GM12878 (cell line): ENCODE results near the gene ATF6. TPM values are rescaled to one million over a fixed set of nuclear protein-coding genes. Genes with fewer than 3 reads are reported as not detected.
A peak's percentile ranks its signal among the peaks of the same experiment; 100 is the strongest.

Experiments
- ASH2L ChIP-seq: fragments of 300-600, 200-600 bp; sonication (generic); IDR thresholded peaks from 2 replicates; pipeline ENCODE4 v1.6.1; 2017; ENCODE audit warnings: low read depth, mild to moderate bottlenecking, borderline replicate concordance
- CBX5 ChIP-seq: sonication (generic); IDR thresholded peaks from 2 replicates; pipeline ENCODE4 v1.6.1; 2016; ENCODE audit warnings: low read depth, moderate library complexity, mild to moderate bottlenecking, inconsistent platforms
- CEBPB ChIP-seq, 2 experiments: fragments of 150-350 bp in 1 of 2; IDR thresholded peaks; 2 replicates each; pipeline ENCODE4 v1.6.1; 2012 to 2014; ENCODE audit warnings: low read depth in 2 of 2, low read length in 2 of 2, borderline replicate concordance in 1 of 2, inconsistent platforms in 1 of 2
- EGR1 ChIP-seq, 2 experiments: IDR thresholded peaks; 1 replicate in 1 of 2; 2 replicates in 1 of 2; pipeline ENCODE4 v1.6.1; 2011 to 2012; ENCODE audit warnings: low read depth in 2 of 2, low read length in 2 of 2, borderline replicate concordance in 1 of 2, mild to moderate bottlenecking in 1 of 2, moderate library complexity in 1 of 2
- EP300 ChIP-seq, 2 experiments: fragments of 150-350 bp in 1 of 2; IDR thresholded peaks; 2 replicates each; pipeline ENCODE4 v1.6.1; 2011 to 2012; ENCODE audit warnings: low read depth in 2 of 2, low read length in 2 of 2, borderline replicate concordance in 1 of 2, improper control_type of control experiment in 1 of 2, inconsistent platforms in 1 of 2; ENCODE audit not compliant: control insufficient read depth in 1 of 2
- HCFC1 ChIP-seq: fragments of 150-350 bp; IDR thresholded peaks from 2 replicates; pipeline ENCODE4 v1.6.1; 2014; ENCODE audit warnings: low read length
- IKZF1 ChIP-seq: fragments of 450-650 bp; conservative IDR thresholded peaks from 2 replicates; pipeline ENCODE4 v1.6.1; 2017; ENCODE audit warnings: antibody characterized with exemption, mild to moderate bottlenecking
- IRF4 ChIP-seq: IDR thresholded peaks from 2 replicates; pipeline ENCODE4 v1.6.1; 2011; ENCODE audit warnings: low read depth, low read length
- MXI1 ChIP-seq: fragments of 150-350 bp; IDR thresholded peaks from 2 replicates; pipeline ENCODE4 v1.6.1; 2011; ENCODE audit warnings: low read depth, mild to moderate bottlenecking, inconsistent platforms, low read length, improper control_type of control experiment
- MYB ChIP-seq: fragments of 150-350 bp; IDR thresholded peaks from 2 replicates; pipeline ENCODE4 v1.6.1; 2014; ENCODE audit warnings: mild to moderate bottlenecking, low read depth, low read length, borderline replicate concordance
- NFIC ChIP-seq: IDR thresholded peaks from 2 replicates; pipeline ENCODE4 v1.6.1; 2012; ENCODE audit warnings: low read depth, mild to moderate bottlenecking, inconsistent platforms, low read length, moderate library complexity
- NR2F1 ChIP-seq: fragments of 450-650 bp; conservative IDR thresholded peaks from 2 replicates; pipeline ENCODE4 v1.6.1; 2017; ENCODE audit warnings: mild to moderate bottlenecking
- RAD51 ChIP-seq: fragments of 450-650 bp; IDR thresholded peaks from 2 replicates; pipeline ENCODE4 v1.6.1; 2016; ENCODE audit warnings: moderate library complexity, mild to moderate bottlenecking, inconsistent platforms
- SP1 ChIP-seq: IDR thresholded peaks from one replicate; pipeline ENCODE4 v1.6.1; 2011; ENCODE audit warnings: low read depth, low read length
- STAT1 ChIP-seq: fragments of 450-650 bp; conservative IDR thresholded peaks from 2 replicates; pipeline ENCODE4 v1.6.1; 2014; ENCODE audit warnings: antibody characterized with exemption, mild to moderate bottlenecking
- TAF1 ChIP-seq: IDR thresholded peaks from 2 replicates; pipeline ENCODE4 v1.6.1; 2011; ENCODE audit warnings: mild to moderate bottlenecking, low read depth, low read length, borderline replicate concordance
- YBX1 ChIP-seq: fragments of 450-650 bp; IDR thresholded peaks from 2 replicates; pipeline ENCODE4 v1.6.1; 2016; ENCODE audit warnings: antibody characterized with exemption
- polyA plus RNA-seq, 11 experiments: library from polyadenylated mRNA; depleted of rRNA in 4 of 11; unstranded in 6 of 11; stranded (reverse) in 5 of 11; fragments of >200 nt; fragmentation: Nextera tagmentation in 4 of 11; fragmentation: Illumina TruSeq in 1 of 11; extraction: Ambion mirVana in 4 of 11; extraction: Trizol in 1 of 11; gene quantifications; 1 replicate in 1 of 11; 2 replicates in 10 of 11; pipeline versions ENCODE4 v1.2.1 to v1.2.3, GENCODE V29; 2011 to 2016; ENCODE audit warnings: inconsistent platforms in 2 of 11, missing spikeins in 2 of 11, low read depth in 1 of 11
- total RNA-seq, 4 experiments: library from RNA; depleted of rRNA in 3 of 4; stranded (reverse); fragments of >200 nt in 3 of 4; fragmentation: Illumina TruSeq in 1 of 4; extraction: Trizol in 1 of 4; gene quantifications; 2 replicates each; pipeline versions ENCODE4 v1.2.1 to v1.2.3, GENCODE V29; 2013 to 2021
- TF ChIP-seq, protein P1 (sequence below): fragments of 450-650 bp; IDR thresholded peaks from 2 replicates; pipeline ENCODE4 v1.6.1; 2017; ENCODE audit warnings: mild to moderate bottlenecking, moderate library complexity
- TF ChIP-seq, protein P2 (sequence below): fragments of 150-350 bp; IDR thresholded peaks from 2 replicates; pipeline ENCODE4 v1.6.1; 2014; ENCODE audit warnings: mild to moderate bottlenecking, low read depth, low read length
- TF ChIP-seq, protein P3 (sequence below): IDR thresholded peaks from 2 replicates; pipeline ENCODE4 v1.6.1; 2012; ENCODE audit warnings: improper control_type of control experiment, low read depth, low read length; ENCODE audit not compliant: insufficient replicate concordance

The ATF6 gene
- total and polyA plus RNA-seq, 10 of the 15 experiments (the other 5 are each of a cell fraction or from before 2014, with no cell fraction given), result 7.8 to 24.3 (median 14.7) TPM

DNA sequence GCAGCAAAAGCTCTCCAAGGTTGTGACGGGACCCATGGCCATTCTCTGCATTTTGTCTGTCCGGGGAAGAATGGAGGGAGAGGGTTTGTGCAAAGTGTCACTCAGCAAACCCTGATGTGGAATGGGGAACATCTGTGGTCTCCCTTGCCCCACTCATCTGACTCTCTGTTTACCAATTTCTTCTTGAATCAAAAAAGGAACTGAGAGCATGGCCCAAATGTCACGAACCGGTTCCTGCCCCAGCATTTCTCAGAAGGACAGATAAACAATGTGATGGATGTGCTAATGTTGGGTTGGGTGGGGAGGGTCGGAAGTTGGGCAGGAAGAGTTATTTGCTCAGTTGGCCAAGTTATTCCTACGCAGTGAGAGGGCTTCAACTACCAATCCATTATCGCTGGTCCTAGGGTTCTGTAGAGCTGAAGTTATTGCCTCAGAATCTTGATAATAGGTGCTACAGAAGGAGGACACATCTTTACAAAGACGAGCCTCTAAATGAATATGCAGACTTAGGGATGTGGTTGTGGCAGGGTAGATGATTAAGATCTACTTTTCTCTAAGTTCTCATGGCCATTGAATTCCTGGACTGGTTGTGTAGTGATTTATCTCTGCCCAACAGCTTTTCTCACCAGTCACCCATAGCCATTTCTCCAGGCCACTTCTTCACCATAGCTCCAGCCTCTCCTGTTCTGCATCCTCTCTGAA lies 26.1 kb upstream of the ATF6 start (continued):
- TF ChIP-seq IRF4, result peak; percentile 68
- peak in 1 of 2 experiments; percentile 38; a peak in 1 of 4 replicates for TF ChIP-seq EP300 (IDR thresholded peaks at IDR 0.05; ENCODE audit: borderline replicate concordance in 1 of 2, control insufficient read depth in 1 of 2, low read depth in 2 of 2, low read length in 2 of 2)
- no peak for TF ChIP-seq TAF1
- no peak for TF ChIP-seq HCFC1
- TF ChIP-seq CEBPB (IDR thresholded peaks at IDR 0.05; ENCODE audit: borderline replicate concordance in 1 of 2, low read depth in 2 of 2, low read length in 2 of 2), result no peak
- TF ChIP-seq CBX5, result no peak
- TF ChIP-seq, protein P1, sequence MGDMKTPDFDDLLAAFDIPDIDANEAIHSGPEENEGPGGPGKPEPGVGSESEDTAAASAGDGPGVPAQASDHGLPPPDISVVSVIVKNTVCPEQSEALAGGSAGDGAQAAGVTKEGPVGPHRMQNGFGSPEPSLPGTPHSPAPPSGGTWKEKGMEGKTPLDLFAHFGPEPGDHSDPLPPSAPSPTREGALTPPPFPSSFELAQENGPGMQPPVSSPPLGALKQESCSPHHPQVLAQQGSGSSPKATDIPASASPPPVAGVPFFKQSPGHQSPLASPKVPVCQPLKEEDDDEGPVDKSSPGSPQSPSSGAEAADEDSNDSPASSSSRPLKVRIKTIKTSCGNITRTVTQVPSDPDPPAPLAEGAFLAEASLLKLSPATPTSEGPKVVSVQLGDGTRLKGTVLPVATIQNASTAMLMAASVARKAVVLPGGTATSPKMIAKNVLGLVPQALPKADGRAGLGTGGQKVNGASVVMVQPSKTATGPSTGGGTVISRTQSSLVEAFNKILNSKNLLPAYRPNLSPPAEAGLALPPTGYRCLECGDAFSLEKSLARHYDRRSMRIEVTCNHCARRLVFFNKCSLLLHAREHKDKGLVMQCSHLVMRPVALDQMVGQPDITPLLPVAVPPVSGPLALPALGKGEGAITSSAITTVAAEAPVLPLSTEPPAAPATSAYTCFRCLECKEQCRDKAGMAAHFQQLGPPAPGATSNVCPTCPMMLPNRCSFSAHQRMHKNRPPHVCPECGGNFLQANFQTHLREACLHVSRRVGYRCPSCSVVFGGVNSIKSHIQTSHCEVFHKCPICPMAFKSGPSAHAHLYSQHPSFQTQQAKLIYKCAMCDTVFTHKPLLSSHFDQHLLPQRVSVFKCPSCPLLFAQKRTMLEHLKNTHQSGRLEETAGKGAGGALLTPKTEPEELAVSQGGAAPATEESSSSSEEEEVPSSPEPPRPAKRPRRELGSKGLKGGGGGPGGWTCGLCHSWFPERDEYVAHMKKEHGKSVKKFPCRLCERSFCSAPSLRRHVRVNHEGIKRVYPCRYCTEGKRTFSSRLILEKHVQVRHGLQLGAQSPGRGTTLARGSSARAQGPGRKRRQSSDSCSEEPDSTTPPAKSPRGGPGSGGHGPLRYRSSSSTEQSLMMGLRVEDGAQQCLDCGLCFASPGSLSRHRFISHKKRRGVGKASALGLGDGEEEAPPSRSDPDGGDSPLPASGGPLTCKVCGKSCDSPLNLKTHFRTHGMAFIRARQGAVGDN, result no peak
- TF ChIP-seq SP1, result no peak
- TF ChIP-seq ASH2L, result no peak
- TF ChIP-seq STAT1, result no peak
- TF ChIP-seq, protein P2, sequence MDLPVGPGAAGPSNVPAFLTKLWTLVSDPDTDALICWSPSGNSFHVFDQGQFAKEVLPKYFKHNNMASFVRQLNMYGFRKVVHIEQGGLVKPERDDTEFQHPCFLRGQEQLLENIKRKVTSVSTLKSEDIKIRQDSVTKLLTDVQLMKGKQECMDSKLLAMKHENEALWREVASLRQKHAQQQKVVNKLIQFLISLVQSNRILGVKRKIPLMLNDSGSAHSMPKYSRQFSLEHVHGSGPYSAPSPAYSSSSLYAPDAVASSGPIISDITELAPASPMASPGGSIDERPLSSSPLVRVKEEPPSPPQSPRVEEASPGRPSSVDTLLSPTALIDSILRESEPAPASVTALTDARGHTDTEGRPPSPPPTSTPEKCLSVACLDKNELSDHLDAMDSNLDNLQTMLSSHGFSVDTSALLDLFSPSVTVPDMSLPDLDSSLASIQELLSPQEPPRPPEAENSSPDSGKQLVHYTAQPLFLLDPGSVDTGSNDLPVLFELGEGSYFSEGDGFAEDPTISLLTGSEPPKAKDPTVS, result no peak
- TF ChIP-seq, protein P3, sequence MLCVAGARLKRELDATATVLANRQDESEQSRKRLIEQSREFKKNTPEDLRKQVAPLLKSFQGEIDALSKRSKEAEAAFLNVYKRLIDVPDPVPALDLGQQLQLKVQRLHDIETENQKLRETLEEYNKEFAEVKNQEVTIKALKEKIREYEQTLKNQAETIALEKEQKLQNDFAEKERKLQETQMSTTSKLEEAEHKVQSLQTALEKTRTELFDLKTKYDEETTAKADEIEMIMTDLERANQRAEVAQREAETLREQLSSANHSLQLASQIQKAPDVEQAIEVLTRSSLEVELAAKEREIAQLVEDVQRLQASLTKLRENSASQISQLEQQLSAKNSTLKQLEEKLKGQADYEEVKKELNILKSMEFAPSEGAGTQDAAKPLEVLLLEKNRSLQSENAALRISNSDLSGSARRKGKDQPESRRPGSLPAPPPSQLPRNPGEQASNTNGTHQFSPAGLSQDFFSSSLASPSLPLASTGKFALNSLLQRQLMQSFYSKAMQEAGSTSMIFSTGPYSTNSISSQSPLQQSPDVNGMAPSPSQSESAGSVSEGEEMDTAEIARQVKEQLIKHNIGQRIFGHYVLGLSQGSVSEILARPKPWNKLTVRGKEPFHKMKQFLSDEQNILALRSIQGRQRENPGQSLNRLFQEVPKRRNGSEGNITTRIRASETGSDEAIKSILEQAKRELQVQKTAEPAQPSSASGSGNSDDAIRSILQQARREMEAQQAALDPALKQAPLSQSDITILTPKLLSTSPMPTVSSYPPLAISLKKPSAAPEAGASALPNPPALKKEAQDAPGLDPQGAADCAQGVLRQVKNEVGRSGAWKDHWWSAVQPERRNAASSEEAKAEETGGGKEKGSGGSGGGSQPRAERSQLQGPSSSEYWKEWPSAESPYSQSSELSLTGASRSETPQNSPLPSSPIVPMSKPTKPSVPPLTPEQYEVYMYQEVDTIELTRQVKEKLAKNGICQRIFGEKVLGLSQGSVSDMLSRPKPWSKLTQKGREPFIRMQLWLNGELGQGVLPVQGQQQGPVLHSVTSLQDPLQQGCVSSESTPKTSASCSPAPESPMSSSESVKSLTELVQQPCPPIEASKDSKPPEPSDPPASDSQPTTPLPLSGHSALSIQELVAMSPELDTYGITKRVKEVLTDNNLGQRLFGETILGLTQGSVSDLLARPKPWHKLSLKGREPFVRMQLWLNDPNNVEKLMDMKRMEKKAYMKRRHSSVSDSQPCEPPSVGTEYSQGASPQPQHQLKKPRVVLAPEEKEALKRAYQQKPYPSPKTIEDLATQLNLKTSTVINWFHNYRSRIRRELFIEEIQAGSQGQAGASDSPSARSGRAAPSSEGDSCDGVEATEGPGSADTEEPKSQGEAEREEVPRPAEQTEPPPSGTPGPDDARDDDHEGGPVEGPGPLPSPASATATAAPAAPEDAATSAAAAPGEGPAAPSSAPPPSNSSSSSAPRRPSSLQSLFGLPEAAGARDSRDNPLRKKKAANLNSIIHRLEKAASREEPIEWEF, result peak; percentile 17
- 0 out of 2 replicates have a peak, but pooled peaks have one; percentile 15 for TF ChIP-seq IKZF1
- no peak for TF ChIP-seq EGR1 (IDR thresholded peaks at IDR 0.05; ENCODE audit: borderline replicate concordance in 1 of 2, low read depth in 2 of 2, low read length in 2 of 2)
- TF ChIP-seq YBX1, result no peak
- no peak for TF ChIP-seq MYB
- peak; percentile 58; the same call in 1 of the 2 replicates for TF ChIP-seq NFIC
- TF ChIP-seq RAD51, result no peak
- no peak for TF ChIP-seq NR2F1
- TF ChIP-seq MXI1, result peak; percentile 31; the same call in 1 of the 2 replicates
